K562 (cell line): Measurements from ENCODE around the gene TEKT2. TPM values are rescaled to one million over a fixed set of nuclear protein-coding genes. Genes with fewer than 3 reads are reported as not detected.
A peak's percentile ranks its signal among the peaks of the same experiment; 100 is the strongest.

ENCODE experiments used
- ETV5 ChIP-seq: sonication (generic); formaldehyde crosslinking; IDR thresholded peaks from 2 replicates; pipeline ENCODE4 v1.4.0; 2020; ENCODE audit warnings: low read depth, mild to moderate bottlenecking, missing genetic modification reagents
- SP2 ChIP-seq: IDR thresholded peaks from 2 replicates; pipeline ENCODE4 v1.6.1; 2011; ENCODE audit warnings: mild to moderate bottlenecking, low read depth, low read length, moderate library complexity; ENCODE audit not compliant: poor library complexity, severe bottlenecking; ENCODE audit errors: extremely low read depth
- ZNF282 ChIP-seq: sonication (generic); formaldehyde crosslinking; IDR thresholded peaks from 2 replicates; pipeline ENCODE4 v1.8.1; 2023; ENCODE audit warnings: missing genetic modification reagents
- ZNF584 ChIP-seq: fragments of 200-800 bp; sonication (Bioruptor generic); IDR thresholded peaks from 2 replicates; pipeline ENCODE4 v1.6.1; 2016; ENCODE audit warnings: low read depth, mild to moderate bottlenecking, missing genetic modification characterization, missing compliant biosample characterization
- polyA plus RNA-seq, 8 experiments: library from polyadenylated mRNA; depleted of rRNA in 4 of 8; stranded (reverse) in 5 of 8; unstranded in 3 of 8; fragments of >200 nt; fragmentation: Nextera tagmentation in 2 of 8; fragmentation: Illumina TruSeq in 1 of 8; extraction: Ambion mirVana in 2 of 8; extraction: Trizol in 1 of 8; gene quantifications; 2 replicates each; pipeline versions ENCODE4 v1.2.1 to v1.2.3, GENCODE V29; 2011 to 2014; ENCODE audit warnings: inconsistent platforms in 1 of 8, missing spikeins in 1 of 8
- total RNA-seq, 7 experiments: library from RNA; depleted of rRNA in 6 of 7; stranded (reverse); fragments of >200 nt in 6 of 7; fragmentation: Illumina TruSeq in 2 of 7; extraction: Trizol in 2 of 7; gene quantifications; 2 replicates each; pipeline versions ENCODE4 v1.2.1 to v1.2.3, GENCODE V29; 2011 to 2021; ENCODE audit warnings: low replicate concordance in 1 of 7
- TF ChIP-seq, protein P1 (sequence below): sonication (generic); formaldehyde crosslinking; IDR thresholded peaks from 2 replicates; pipeline ENCODE4 v1.8.0; 2022; ENCODE audit warnings: mild to moderate bottlenecking, missing genetic modification reagents
- TF ChIP-seq, protein P2 (sequence below): fragments of 150-350 bp; conservative IDR thresholded peaks from 2 replicates; pipeline ENCODE4 v1.6.1; 2014; ENCODE audit warnings: low read length

TEKT2 gene
- total and polyA plus RNA-seq, 9 of the 15 experiments (the other 6 are each of a cell fraction or from before 2014, with no cell fraction given) = 0.06 to 0.94 (median 0.30) TPM; not detected in 1

DNA sequence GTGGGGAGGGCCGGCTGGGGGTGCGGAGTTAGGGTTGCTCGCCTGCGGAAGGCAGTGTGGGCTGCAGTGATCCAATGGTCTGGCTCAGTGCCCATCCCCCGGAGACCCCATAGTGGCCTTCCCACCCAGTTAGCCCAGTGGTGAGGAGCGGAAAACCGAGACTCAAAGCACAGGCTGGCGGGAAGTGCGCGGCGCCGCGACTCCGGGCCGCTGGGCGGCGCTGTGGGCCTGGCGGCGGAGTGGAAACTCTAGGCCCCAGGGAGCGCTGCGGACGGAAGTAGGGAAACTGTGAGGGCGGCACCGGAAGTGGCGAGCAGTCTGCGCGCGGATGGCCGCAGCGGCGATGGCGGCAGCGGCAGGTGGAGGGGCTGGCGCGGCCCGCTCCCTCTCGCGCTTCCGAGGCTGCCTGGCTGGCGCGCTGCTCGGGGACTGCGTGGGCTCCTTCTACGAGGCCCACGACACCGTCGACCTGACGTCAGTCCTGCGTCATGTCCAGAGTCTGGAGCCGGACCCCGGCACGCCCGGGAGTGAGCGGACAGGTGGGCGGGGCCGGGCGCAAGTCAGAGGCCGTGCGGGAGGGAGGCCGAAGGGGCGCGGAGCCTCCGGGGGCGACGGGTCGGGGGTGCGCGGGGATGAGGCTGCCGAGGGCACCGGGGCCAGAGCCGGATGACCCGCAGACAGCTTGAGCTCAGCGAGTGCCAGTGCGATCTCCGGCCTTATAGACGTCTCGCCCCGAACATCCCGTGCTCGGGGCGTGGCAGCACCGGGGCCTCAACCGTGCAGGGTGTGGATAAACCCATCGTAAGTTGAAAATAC lies 4.9 kb downstream of the TEKT2 start, which contains the start of gene ADPRS (continued):
- TF ChIP-seq, protein P1, sequence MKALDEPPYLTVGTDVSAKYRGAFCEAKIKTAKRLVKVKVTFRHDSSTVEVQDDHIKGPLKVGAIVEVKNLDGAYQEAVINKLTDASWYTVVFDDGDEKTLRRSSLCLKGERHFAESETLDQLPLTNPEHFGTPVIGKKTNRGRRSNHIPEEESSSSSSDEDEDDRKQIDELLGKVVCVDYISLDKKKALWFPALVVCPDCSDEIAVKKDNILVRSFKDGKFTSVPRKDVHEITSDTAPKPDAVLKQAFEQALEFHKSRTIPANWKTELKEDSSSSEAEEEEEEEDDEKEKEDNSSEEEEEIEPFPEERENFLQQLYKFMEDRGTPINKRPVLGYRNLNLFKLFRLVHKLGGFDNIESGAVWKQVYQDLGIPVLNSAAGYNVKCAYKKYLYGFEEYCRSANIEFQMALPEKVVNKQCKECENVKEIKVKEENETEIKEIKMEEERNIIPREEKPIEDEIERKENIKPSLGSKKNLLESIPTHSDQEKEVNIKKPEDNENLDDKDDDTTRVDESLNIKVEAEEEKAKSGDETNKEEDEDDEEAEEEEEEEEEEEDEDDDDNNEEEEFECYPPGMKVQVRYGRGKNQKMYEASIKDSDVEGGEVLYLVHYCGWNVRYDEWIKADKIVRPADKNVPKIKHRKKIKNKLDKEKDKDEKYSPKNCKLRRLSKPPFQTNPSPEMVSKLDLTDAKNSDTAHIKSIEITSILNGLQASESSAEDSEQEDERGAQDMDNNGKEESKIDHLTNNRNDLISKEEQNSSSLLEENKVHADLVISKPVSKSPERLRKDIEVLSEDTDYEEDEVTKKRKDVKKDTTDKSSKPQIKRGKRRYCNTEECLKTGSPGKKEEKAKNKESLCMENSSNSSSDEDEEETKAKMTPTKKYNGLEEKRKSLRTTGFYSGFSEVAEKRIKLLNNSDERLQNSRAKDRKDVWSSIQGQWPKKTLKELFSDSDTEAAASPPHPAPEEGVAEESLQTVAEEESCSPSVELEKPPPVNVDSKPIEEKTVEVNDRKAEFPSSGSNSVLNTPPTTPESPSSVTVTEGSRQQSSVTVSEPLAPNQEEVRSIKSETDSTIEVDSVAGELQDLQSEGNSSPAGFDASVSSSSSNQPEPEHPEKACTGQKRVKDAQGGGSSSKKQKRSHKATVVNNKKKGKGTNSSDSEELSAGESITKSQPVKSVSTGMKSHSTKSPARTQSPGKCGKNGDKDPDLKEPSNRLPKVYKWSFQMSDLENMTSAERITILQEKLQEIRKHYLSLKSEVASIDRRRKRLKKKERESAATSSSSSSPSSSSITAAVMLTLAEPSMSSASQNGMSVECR (CRISPR knock-in tag) = peak; percentile 100
- TF ChIP-seq ZNF584 (CRISPR knock-in tag) (no peak), SP2 (peak; percentile 99), ZNF282 (CRISPR knock-in tag) (peak; percentile 51; the same call in 1 of the 2 replicates), ETV5 (CRISPR knock-in tag) (peak; percentile 99)
- TF ChIP-seq, protein P2, sequence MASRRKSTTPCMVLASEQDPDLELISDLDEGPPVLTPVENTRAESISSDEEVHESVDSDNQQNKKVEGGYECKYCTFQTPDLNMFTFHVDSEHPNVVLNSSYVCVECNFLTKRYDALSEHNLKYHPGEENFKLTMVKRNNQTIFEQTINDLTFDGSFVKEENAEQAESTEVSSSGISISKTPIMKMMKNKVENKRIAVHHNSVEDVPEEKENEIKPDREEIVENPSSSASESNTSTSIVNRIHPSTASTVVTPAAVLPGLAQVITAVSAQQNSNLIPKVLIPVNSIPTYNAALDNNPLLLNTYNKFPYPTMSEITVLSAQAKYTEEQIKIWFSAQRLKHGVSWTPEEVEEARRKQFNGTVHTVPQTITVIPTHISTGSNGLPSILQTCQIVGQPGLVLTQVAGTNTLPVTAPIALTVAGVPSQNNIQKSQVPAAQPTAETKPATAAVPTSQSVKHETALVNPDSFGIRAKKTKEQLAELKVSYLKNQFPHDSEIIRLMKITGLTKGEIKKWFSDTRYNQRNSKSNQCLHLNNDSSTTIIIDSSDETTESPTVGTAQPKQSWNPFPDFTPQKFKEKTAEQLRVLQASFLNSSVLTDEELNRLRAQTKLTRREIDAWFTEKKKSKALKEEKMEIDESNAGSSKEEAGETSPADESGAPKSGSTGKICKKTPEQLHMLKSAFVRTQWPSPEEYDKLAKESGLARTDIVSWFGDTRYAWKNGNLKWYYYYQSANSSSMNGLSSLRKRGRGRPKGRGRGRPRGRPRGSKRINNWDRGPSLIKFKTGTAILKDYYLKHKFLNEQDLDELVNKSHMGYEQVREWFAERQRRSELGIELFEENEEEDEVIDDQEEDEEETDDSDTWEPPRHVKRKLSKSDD = peak; percentile 87
